ENCODE measurements around the gene NIPA2.

- no peak for TF ChIP-seq CTCF (IDR thresholded peaks at IDR 0.05)
- TF ChIP-seq POLR2AphosphoS5 (IDR thresholded peaks at IDR 0.05) = no peak
Measured at GRCh38 chr15:22794063-22794462, 44.4 kb upstream of the NIPA2 start.

All from transverse colon (tissue), 4 donors.